Erythroblast (primary cell): ENCODE data around the gene LMNTD1.

ENCODE experiments used
- GATA1 ChIP-seq: IDR thresholded peaks from 2 replicates; pipeline ENCODE4 v1.6.1; 2011; ENCODE audit warnings: low read depth, mild to moderate bottlenecking, control low read depth, low read length, moderate library complexity
- POLR2A ChIP-seq: IDR thresholded peaks from 2 replicates; pipeline ENCODE4 v1.6.1; 2011; ENCODE audit warnings: mild to moderate bottlenecking, low read length

DNA sequence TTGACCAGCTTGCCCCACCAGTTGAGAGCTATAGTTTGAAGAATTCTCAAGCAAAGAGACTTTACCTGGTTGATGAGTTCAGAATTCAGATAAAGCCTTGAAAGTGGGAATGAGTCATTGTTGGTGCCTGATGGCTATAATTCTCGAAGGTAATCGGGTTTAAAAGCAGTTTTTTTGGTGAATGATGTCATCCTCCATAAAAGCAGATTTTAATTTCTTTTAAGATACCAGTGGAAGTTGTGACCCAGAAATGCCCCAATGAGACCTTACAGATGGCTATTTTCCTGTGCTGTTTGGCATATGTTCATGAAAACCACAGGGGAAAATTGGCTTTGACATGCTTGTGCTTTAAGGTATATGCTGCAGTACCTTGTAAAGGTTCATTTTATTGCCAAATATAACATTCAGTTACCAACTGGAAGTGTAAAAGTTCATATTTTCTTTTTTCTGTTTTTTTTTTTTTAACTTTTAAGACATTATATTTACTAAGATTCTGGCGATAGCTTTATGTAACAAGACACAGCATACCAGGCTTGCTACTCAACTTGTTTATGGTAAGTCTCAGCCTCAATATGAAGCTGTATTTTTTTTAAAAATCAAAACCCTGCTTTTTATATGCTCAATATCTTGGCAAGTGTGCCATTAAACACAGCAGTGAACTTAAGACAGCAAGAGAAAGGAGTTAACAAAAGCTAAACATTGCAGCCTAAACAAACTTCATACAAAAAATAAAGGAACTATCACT lies 119.3 kb downstream of the LMNTD1 start:
- TF ChIP-seq POLR2A (no peak), GATA1 (no peak)
